22Rv1 (cell line): Measurements from ENCODE around the gene WNT16.

Source experiments
- H3K27ac ChIP-seq: fragments of 450-650 bp; 2 replicates; pipeline ENCODE4 v1.5.1; 2017
- CTCF ChIP-seq: fragments of 450-650 bp; IDR thresholded peaks from 2 replicates; pipeline ENCODE4 v1.5.1; 2017; ENCODE audit warnings: mild to moderate bottlenecking
- ZFX ChIP-seq: fragments of 450-650 bp; IDR thresholded peaks from 2 replicates; pipeline ENCODE4 v1.6.1; 2017; ENCODE audit warnings: antibody characterized with exemption, borderline replicate concordance

The WNT16 gene

GRCh38 chr7:121301446-121302213 is 27.2 kb upstream of the WNT16 start:
- no peak overlapping the region for H3K27ac ChIP-seq
- TF ChIP-seq CTCF, result no peak
- TF ChIP-seq ZFX, result no peak

- TF ChIP-seq ZFX (no peak), CTCF (no peak)
- H3K27ac ChIP-seq, result no peak overlapping the region
These were observed 26.5 kb upstream of the WNT16 start for GRCh38 chr7:121302214-121302745.

GRCh38 chr7:121303422-121304101 is 25.2 kb upstream of the WNT16 start:
- no peak for TF ChIP-seq CTCF
- no peak for TF ChIP-seq ZFX
- H3K27ac ChIP-seq, result no peak overlapping the region

- H3K27ac ChIP-seq, result no peak overlapping the region
- TF ChIP-seq CTCF (no peak), ZFX (no peak)
These were observed 24.6 kb upstream of the WNT16 start for GRCh38 chr7:121304102-121304658.

GRCh38 chr7:121305109-121305508 is 23.7 kb upstream of the WNT16 start:
- H3K27ac ChIP-seq, result no peak overlapping the region
- TF ChIP-seq CTCF (no peak), ZFX (no peak)

GRCh38 chr7:121306565-121306964 is 22.2 kb upstream of the WNT16 start:
- no peak overlapping the region for H3K27ac ChIP-seq
- TF ChIP-seq CTCF (no peak), ZFX (no peak)
